ENCODE data around the gene NUTM2G. TPM values are rescaled to one million over a fixed set of nuclear protein-coding genes. Genes with fewer than 3 reads are reported as not detected.
"Not testable (repeated sequence)": the region's sequence is repeated elsewhere in the genome, so short reads cannot be mapped to it uniquely, and the experiment has no call there.

The NUTM2G gene
- total RNA-seq: not detected in 2 replicates
- polyA plus RNA-seq (2012): 0.76 TPM

GRCh38 chr9:96928543-96928942, at the start of gene NUTM2G:
Gene NUTM2G, plus strand, starts transcription at chr9:96928843. Its CDS starts 182 bp downstream, at chr9:96929025.
- DNase-seq (ENCODE audit: low read depth): not testable (repeated sequence)

- DNase-seq (ENCODE audit: low read depth): peak; percentile 30
These were observed 44.7 kb upstream of the NUTM2G start for GRCh38 chr9:96883922-96884321.

GRCh38 chr9:96884443-96884842, 44.2 kb upstream of the NUTM2G start:
- peak; percentile 83 for DNase-seq (ENCODE audit: low read depth)

- DNase-seq (ENCODE audit: low read depth): no peak
These were observed 43.2 kb upstream of the NUTM2G start for GRCh38 chr9:96885424-96885823.

GRCh38 chr9:96888591-96888990, 40.1 kb upstream of the NUTM2G start:
- peak; percentile 85 for DNase-seq (ENCODE audit: low read depth)

GRCh38 chr9:96892131-96892530, 36.5 kb upstream of the NUTM2G start:
- DNase-seq (ENCODE audit: low read depth): no peak

GRCh38 chr9:96900010-96900409, 28.6 kb upstream of the NUTM2G start:
- not testable (repeated sequence) for DNase-seq (ENCODE audit: low read depth)

- DNase-seq (ENCODE audit: low read depth): not testable (repeated sequence)
These were observed 23.5 kb upstream of the NUTM2G start for GRCh38 chr9:96904947-96905722.

GRCh38 chr9:96908479-96908878, 20.2 kb upstream of the NUTM2G start:
- DNase-seq (ENCODE audit: low read depth): not testable (repeated sequence)

- DNase-seq (ENCODE audit: low read depth): not testable (repeated sequence)
These were observed 13.1 kb upstream of the NUTM2G start for GRCh38 chr9:96915539-96915938.

GRCh38 chr9:96916531-96916930, 12.1 kb upstream of the NUTM2G start:
- DNase-seq (ENCODE audit: low read depth): not testable (repeated sequence)

GRCh38 chr9:96918550-96918949, 10.1 kb upstream of the NUTM2G start:
- not testable (repeated sequence) for DNase-seq (ENCODE audit: low read depth)

- not testable (repeated sequence) for DNase-seq (ENCODE audit: low read depth)
These were observed 7.8 kb upstream of the NUTM2G start for GRCh38 chr9:96920803-96921202.

GRCh38 chr9:96925587-96925986, 3.1 kb upstream of the NUTM2G start:
- not testable (repeated sequence) for DNase-seq (ENCODE audit: low read depth)

- not testable (repeated sequence) for DNase-seq (ENCODE audit: low read depth)
These were observed 3.0 kb downstream of the NUTM2G start for GRCh38 chr9:96931665-96932064.

- peak; percentile 13 for DNase-seq (ENCODE audit: low read depth)
These were observed 5.5 kb downstream of the NUTM2G start for GRCh38 chr9:96934097-96934496.

- DNase-seq (ENCODE audit: low read depth): peak; percentile 19
These were observed 6.1 kb downstream of the NUTM2G start for GRCh38 chr9:96934706-96935105.

- DNase-seq (ENCODE audit: low read depth): not testable (repeated sequence)
These were observed 6.8 kb downstream of the NUTM2G start for GRCh38 chr9:96935401-96935800.

- DNase-seq (ENCODE audit: low read depth): not testable (repeated sequence)
These were observed 8.8 kb downstream of the NUTM2G start for GRCh38 chr9:96937442-96937841.

- DNase-seq (ENCODE audit: low read depth): not testable (repeated sequence)
These were observed 10.5 kb downstream of the NUTM2G start for GRCh38 chr9:96938957-96939665.

- not testable (repeated sequence) for DNase-seq (ENCODE audit: low read depth)
These were observed 12.3 kb downstream of the NUTM2G start for GRCh38 chr9:96940982-96941381.

GRCh38 chr9:96941628-96942027, 13.0 kb downstream of the NUTM2G start:
- DNase-seq (ENCODE audit: low read depth): not testable (repeated sequence)
